ENCODE measurements around the gene ZNF500.

Gene ZNF500

DNA sequence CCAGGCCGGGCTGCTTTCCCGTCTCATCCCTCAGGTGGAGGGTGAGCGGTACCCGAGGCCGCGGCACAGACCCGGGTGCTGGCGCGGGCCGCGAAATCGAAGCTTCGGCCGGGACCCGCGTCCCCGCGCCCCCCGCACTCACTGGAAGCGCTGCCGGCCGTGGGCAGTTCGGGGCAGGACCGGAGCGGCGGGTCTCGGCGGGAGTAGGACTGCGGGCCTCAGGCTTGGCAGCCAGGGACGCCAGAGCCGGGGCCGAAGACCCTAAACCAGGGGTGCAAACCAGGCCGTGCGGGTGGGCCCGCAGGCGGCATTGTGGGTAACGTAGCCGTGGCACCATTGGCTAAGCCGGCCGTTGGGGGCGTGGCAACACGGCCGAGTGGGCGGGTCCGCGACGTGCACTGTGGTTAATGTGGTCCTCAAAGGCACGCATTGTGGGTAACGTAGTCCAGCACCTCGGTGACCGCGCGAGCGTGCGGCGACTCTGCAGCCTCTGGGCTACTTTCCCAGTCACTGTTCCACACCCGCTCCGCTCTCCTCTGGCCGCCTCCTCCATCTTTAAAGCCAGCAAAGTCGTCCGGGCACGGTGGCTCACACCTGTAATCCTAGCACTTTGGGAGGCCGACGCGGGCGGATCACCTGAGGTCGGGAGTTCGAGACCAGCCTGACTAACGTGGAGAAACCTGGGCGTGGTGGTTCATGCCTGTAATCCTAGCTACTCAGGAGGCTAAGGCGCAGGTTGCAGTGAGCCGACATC, at the start of gene ZNF500:
ZNF500 (minus strand) TSS at position 288 of the 754 bp plus-strand sequence. CDS start 1,184 bp downstream, outside the sequence.
- DNase-seq (ENCODE audit: low spot score) = peak; percentile 93

GRCh38 chr16:4814542-4815173, 47.7 kb upstream of the ZNF500 start:
- no peak for DNase-seq (ENCODE audit: low spot score)

- DNase-seq (ENCODE audit: low spot score) = no peak
Measured at GRCh38 chr16:4814046-4814445, 47.1 kb upstream of the ZNF500 start.

- no peak for DNase-seq (ENCODE audit: low spot score)
Measured at GRCh38 chr16:4813251-4814003, 46.5 kb upstream of the ZNF500 start.

- DNase-seq (ENCODE audit: low spot score) = no peak
Measured at GRCh38 chr16:4811773-4812172, 44.8 kb upstream of the ZNF500 start.

- DNase-seq (ENCODE audit: low spot score) = no peak
Measured at GRCh38 chr16:4811242-4811641, 44.3 kb upstream of the ZNF500 start.

DNA sequence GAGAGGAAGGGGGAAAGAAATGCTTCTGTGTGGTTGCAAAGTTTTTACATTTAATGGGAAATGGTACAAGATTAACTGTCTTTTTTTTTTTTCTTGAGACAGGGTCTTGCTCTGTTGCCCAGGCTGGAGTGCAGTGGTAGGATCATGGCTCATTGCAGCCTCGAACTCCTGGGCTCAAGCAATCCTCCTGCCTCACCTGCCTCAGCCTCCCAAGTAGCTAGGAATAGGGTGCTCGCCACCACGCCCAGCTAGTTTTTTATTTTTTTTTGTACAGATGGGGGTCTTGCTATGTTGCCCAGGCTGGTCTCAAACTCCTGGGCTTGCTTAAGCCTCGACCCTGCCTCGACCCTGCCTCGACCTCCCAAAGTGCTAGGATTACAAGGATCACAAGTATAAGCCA, 39.3 kb upstream of the ZNF500 start:
- DNase-seq (ENCODE audit: low spot score) = no peak

DNA sequence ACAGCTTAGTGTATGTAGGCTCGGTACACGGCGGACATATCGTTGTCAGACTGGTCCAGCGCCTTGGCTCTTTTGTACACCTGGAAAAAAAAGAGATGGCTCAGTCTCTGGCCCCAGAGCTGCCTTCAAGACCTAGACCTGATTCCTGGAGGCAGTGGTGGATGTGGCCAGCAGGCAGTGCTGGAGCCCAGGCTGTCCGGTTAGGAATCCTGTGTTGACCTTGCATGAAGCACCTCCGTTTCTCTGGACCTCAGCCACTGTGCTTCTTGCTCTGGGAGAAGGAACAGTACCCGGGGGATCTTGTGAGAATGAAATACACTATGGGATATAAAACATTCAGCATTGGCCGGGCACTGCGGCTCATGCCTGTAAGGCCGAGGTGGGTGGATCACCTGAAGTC, 38.3 kb upstream of the ZNF500 start:
- no peak for DNase-seq (ENCODE audit: low spot score)

GRCh38 chr16:4803898-4804762, 37.2 kb upstream of the ZNF500 start:
- DNase-seq (ENCODE audit: low spot score) = no peak

DNA sequence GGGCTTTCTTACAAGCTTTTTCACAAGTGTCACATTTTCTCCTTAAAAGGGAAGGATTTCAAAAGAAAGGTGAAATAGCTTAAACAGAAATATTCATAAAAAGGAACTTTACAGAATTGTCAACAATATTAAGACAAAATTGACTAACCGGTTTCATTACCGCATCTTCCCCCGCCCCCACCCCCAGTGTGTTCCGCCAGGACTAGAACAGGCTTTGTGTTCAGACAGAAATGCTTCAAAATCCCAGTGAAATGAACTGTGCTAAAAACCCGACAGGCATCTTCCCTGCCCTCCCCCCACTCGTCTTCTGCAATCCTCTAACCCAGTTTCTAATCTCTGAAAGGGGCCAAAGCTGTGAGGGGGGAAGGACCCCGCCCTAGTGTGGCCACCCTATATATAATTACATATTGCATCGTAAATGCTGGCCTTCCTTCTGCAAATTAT, 36.5 kb upstream of the ZNF500 start:
- no peak for DNase-seq (ENCODE audit: low spot score)

DNA sequence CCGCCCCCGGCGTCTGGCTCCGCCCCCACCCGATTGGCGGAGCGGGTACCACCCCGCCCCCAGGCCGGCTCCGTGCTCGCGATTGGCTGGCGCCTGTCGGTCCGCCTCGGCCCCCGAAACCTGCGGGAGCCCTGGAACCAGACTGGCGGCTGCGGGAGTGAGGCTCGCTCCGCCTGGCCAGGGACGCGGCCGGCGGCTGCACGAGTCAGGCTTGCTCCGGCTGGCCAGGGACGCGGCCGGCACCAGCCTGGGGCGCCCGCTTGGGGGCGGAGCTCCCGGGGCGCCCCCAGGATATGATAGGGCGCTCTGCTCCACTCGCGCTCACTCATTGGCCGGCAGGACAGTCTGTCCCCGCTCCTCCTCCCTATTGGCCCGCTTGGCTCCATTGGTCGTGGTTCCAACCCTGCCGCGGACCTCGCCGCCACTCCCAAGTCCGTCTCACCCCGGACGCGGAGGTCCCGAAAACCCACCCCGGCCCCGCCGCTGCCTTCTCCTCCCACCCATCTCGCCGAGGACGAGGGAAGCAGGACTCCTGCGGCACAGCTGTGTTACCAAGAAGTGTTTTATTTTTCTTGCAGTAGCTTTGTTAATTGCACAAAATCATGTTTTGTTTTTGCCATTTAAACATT, 35.8 kb upstream of the ZNF500 start:
- peak; percentile 92 for DNase-seq (ENCODE audit: low spot score)

DNA sequence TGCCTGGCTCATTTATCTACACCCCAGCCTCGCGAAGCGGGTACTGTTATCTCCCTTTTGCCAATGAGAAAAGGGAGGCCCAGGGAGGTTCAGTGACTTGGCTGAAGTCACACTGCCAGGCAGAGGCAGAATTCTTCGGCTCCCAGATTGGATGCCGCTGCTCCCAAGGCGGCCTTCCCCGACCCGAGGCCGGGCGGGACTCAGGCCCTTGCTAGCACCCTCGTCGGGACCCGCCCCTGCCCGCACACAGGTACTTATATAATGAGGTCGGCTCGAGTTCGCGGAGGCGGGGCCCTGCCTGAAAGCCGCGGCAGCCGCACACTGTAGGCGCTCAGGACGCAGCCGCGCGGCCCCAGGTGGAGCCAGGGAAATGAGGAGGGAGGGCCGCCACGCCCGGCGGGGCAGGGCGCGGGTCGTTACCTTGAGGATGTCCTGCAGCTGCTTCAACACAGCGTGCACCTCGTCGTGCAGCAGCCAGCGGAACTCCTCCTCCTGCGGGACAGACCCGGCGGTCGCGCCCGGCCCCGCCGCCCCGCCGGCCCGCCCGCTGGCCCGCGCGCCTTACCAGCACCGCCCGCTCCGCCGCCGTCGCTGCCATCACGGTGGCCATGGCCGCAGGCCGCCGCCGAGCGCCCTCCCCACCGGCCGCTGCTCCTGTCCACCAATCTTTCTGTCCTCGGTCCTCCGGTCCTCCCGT, 35.1 kb upstream of the ZNF500 start, which contains the start of gene ROGDI:
ROGDI (minus strand) TSS at position 672 of the 697 bp plus-strand sequence; CDS start at position 610, 62 bp downstream.
- DNase-seq (ENCODE audit: low spot score) = peak; percentile 92

DNA sequence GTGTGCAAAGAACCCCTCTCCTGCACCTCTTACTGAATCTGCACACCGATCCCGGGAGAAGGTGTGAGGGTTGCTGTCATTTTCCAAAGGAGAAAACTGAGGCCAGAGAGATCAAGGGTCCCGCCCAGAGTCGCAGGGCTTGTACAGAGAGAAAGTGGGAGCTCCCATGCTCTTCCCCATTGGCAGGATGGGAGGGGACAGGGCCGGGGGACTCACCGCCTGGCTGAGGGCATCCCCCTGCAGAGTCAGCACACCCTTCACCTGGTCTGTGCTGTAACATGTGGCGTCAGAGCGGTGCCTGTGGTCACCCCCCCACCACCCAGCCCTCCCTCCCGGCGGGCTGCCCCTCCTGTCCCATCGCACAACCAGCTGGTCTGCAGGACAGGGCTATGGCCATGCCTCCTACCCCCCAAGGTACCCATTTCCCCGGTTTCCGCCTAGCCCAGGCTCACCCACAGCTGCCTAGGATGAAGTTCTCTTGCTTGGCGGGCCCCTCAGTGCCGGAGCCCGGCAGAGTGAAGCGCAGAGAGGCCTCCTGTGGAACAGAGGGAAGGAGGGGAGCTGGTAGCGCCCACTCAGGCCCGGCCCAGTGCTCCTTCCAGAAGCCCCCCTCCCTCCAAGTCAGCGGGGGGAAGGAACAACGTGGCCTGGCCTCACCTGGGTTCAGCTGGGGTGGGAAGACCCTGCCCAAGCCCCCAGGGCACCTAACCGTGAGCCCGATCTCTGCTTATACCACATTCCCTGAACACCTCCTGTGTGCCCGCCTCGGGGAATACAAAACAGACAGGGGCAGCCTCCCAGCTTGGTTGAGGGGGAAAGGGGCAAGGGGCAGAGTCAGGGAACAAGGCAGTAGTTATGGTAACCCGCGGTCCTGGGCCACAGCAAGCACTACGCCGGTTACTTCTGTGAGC, 34.3 kb upstream of the ZNF500 start:
- DNase-seq (ENCODE audit: low spot score) = no peak

DNA sequence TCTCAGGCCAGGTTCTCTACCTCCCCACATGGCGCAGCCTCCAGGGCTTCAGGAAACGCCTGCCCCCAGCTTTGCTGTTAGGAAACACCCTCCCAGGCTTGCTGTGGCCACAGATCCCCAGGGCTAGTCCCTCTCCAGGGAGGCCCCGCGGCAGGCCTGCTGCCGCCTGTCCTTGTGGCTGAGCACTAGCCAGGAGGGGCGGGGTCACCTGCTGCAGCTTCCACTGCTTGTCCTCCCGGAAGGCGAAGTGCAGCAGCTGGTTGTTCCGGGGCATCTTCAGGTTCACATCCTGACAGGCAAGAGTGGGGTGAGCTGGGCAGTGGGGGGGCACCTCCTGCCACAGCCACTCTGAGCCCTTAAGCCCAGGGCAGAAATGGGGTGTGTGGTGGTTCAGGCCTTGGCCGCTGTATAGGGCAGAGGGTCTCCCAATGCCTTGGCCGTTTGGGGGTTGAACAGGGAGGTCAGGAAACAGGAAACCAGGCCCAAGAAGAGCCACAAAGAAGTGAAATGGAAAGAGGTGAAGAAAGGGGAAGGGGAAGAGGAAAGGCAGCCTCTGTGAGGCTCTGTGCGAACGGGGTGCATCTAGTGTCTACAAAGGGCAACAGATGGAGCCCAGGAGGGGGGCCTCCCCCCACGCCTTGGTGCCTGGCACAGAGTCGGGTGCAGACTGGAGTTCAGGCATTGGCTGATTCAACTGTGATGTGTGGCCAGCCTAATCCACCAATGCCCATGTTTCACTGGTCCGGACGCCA, 33.5 kb upstream of the ZNF500 start:
- DNase-seq (ENCODE audit: low spot score) = no peak

DNA sequence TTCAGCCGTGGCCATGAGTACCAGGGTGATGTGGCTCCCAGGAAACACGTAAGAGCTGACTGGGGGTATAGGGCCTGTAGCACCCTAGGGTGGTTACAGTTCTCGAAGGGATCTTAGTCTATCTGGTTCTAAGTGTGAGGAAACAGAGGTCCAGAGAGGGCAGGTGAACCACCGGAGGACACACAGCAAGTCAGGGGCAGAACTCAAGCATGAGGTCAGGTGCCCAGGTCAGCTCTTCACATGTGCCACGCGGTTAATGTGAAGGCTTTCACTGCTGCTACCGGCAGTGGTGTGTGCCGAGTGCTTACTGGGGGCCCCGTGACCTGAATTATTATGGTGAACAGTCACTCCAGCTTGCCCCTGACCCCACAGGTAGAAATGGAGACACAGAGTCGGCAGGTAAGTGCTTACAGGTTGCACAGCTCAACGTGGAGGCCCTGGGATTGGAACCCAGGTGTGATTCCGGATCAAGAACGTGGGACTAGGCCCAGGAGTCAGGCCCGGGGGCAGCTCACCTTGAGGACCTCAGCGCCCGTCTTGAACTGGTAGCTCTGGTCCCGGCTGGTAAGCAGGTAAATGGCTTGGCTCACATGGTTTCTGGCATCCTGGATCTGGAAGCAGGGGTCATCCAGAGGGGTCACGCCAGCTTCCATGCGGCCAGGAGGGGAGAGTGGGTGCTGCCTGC, 32.4 kb upstream of the ZNF500 start:
- DNase-seq (ENCODE audit: low spot score) = no peak

DNA sequence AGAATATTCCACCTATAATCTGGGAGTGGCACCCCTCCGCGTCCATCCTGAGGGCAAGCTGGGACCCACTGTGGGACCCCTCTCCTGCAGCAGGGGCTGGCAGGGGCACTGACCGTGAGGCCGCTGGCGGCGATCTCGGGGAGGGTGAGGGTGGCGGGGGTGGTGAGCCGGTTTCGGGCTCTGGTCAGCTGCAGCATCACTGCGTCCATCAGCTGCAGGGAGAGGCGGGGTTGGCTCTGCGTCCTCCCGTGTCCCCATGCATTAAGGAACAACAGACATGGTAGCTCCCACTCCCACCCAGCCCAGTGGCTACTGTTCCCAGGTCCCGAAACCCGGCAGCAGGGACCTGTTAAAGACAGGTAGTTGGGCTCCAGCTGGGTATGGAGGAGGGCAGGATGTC, 31.5 kb upstream of the ZNF500 start:
- DNase-seq (ENCODE audit: low spot score) = no peak

DNA sequence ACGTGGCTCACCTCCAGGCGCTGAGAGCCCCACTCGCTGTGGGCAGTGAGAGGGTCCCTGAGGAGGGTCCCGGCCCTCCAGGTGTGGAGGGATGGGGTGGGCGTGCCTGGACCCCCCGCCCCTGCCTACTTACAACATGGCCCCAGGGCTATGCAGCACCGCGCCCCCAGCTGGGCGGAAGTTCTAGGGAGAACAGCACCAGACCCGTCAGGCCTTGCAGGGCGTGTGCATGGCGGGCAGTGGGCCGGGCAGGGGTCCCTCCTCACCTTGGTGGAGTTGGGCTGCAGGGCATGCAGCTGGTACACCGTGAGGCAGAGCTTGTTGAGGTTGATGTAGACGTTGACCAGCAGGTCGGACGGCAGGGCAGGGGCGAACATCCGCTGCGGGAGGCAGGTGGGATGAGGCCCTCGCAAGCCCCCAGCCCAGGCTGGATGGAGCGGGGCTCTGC, 30.9 kb upstream of the ZNF500 start:
- DNase-seq (ENCODE audit: low spot score) = no peak

All from NAMALWA (cell line).